Measurements from ENCODE around the gene DGKQ. TPM values are rescaled to one million over a fixed set of nuclear protein-coding genes. Genes with fewer than 3 reads are reported as not detected.

The DGKQ gene
- total RNA-seq, 1 experiment from 2014 or later, result 22.0 TPM

DNA sequence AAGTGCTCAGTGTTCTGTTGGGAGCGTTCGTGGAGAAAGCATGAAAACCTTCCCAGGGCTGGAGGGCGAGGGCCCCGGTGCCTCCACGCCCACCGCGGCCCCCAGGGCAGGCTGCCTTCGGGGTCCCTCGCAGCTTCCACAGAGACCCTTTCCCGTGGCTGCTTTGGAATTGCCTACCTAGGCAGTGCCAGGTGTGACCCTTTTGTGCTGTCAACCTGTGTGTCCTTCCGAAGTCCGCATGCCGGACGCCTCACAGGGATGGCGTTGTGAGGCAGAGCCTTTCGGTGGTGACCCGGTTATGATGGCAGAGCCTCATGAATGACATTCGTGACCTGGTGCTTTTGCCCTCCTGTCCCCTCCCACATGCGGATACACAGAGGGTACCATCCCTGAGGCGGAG, 23.7 kb downstream of the DGKQ start:
- Histone ChIP-seq H3K27ac (ENCODE audit: low read depth, low read length) (no peak overlapping the region), H3K4me3 (replicated peaks in 1 of 2; ENCODE audit: low read depth in 1 of 2, low read length in 2 of 2) (no peak overlapping the region), H3K9me3 (ENCODE audit: control insufficient read depth in 1 of 2, insufficient read depth in 1 of 2, low read depth in 1 of 2, low read length in 2 of 2) (no peaks in the 10 kb centered on the region), H2AFZ (ENCODE audit: low read depth, low read length, poor library complexity, severe bottlenecking) (no peak overlapping the region), H3K36me3 (ENCODE audit: control insufficient read depth in 1 of 2, insufficient read depth in 2 of 2, low read length in 2 of 2) (no peaks in the 10 kb centered on the region), H4K20me1 (ENCODE audit: insufficient read depth) (no peaks in the 10 kb centered on the region), H3K27me3 (ENCODE audit: insufficient read depth, low read length) (no peaks in the 10 kb centered on the region), H3K9me2 (ENCODE audit: insufficient read depth) (no peaks in the 10 kb centered on the region), H3K79me2 (ENCODE audit: insufficient read depth, low read length) (no peaks in the 10 kb centered on the region), H3K9ac (ENCODE audit: low read length) (no peak overlapping the region), H3K4me1 (ENCODE audit: control insufficient read depth in 1 of 2, insufficient read depth in 2 of 2, low read length in 2 of 2) (no peaks in the 10 kb centered on the region), H3K4me2 (ENCODE audit: low read length) (no peak overlapping the region)
- RAD21 ChIA-PET (ENCODE audit: low non-redundant PET in 1 of 2, low total read pairs in 2 of 2, uncharacterized antibody in 2 of 2, unreplicated experiment in 2 of 2), result no interaction called here
- no peak for ATAC-seq
- CTCF ChIA-PET, result no interaction called here
- no TSS peak for BruUV-seq (replicated peaks)
- DNase-seq (ENCODE audit: low read depth, low spot score), result no peak
- POLR2A ChIA-PET, result no interaction called here
- TF ChIP-seq EGR1 (IDR thresholded peaks at IDR 0.05; ENCODE audit: low read depth) (no peak), CTCF (IDR thresholded peaks at IDR 0.05 in 2 of 3, conservative IDR thresholded peaks at IDR 0.05 in 1 of 3; ENCODE audit: borderline replicate concordance in 1 of 3, insufficient read depth in 1 of 3, low read depth in 2 of 3, low read length in 2 of 3) (no peak), RAD21 (IDR thresholded peaks at IDR 0.05; ENCODE audit: low read depth) (no peak), CEBPB (IDR thresholded peaks at IDR 0.05; ENCODE audit: low read depth) (no peak), YY1 (IDR thresholded peaks at IDR 0.05; ENCODE audit: extremely low read depth, insufficient replicate concordance, low read depth, low read length) (no peak), REST (IDR thresholded peaks at IDR 0.05; ENCODE audit: low read depth) (no peak)
- TF ChIP-seq, protein P1, sequence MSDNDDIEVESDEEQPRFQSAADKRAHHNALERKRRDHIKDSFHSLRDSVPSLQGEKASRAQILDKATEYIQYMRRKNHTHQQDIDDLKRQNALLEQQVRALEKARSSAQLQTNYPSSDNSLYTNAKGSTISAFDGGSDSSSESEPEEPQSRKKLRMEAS (IDR thresholded peaks at IDR 0.05), result no peak
- intact Hi-C loops (cut with micrococcal nuclease), result no loop called here
